Mesendoderm (in vitro differentiated cells): Measurements from ENCODE around the gene IGFBP6.

Source experiments
- DNase-seq: peaks from one replicate; pipeline ENCODE4 v3.0.0; 2013
- H2AK5ac ChIP-seq: 2 replicates; pipeline ENCODE4 v1.6.1; 2013; ENCODE audit warnings: low read length, inconsistent platforms
- H2BK120ac ChIP-seq: 2 replicates; pipeline ENCODE4 v1.6.1; 2013; ENCODE audit warnings: low read depth, mild to moderate bottlenecking, low read length, moderate library complexity, mixed read lengths
- H2BK15ac ChIP-seq: replicated peaks from 2 replicates; pipeline ENCODE4 v1.6.1; 2013; ENCODE audit warnings: low read depth, mild to moderate bottlenecking, moderate library complexity
- H2BK5ac ChIP-seq: 2 replicates; pipeline ENCODE4 v1.6.1; 2013; ENCODE audit warnings: low read length, inconsistent platforms
- H3K18ac ChIP-seq: 2 replicates; pipeline ENCODE4 v1.6.1; 2013; ENCODE audit warnings: mild to moderate bottlenecking, low read length, mixed read lengths
- H3K23ac ChIP-seq: one replicate; pipeline ENCODE4 v1.6.1; 2013; ENCODE audit warnings: low read length
- H3K27ac ChIP-seq: 2 replicates; pipeline ENCODE4 v1.5.1; 2013; ENCODE audit warnings: low read depth, mild to moderate bottlenecking, inconsistent platforms, low read length, moderate library complexity
- H3K27me3 ChIP-seq: 2 replicates; pipeline ENCODE4 v1.6.1; 2013; ENCODE audit warnings: low read length, control low read depth, mild to moderate bottlenecking, inconsistent platforms; ENCODE audit not compliant: insufficient read depth, poor library complexity
- H3K36me3 ChIP-seq: 2 replicates; pipeline ENCODE4 v1.6.1; 2013; ENCODE audit warnings: low read length, inconsistent platforms; ENCODE audit not compliant: control insufficient read depth, insufficient read depth
- H3K4ac ChIP-seq: one replicate; pipeline ENCODE4 v1.6.1; 2013; ENCODE audit warnings: low read depth, mild to moderate bottlenecking, low read length, moderate library complexity
- H3K4me1 ChIP-seq: 2 replicates; pipeline ENCODE4 v1.6.1; 2013; ENCODE audit warnings: low read depth, low read length, inconsistent platforms; ENCODE audit not compliant: control insufficient read depth
- H3K4me2 ChIP-seq: 2 replicates; pipeline ENCODE4 v1.6.1; 2013; ENCODE audit warnings: low read length
- H3K4me3 ChIP-seq: 2 replicates; pipeline ENCODE4 v1.5.1; 2013; ENCODE audit warnings: mild to moderate bottlenecking, low read length
- H3K56ac ChIP-seq: one replicate; pipeline ENCODE4 v1.6.1; 2013; ENCODE audit warnings: low read length
- H3K79me1 ChIP-seq: 2 replicates; pipeline ENCODE4 v1.6.1; 2013; ENCODE audit warnings: low read length, inconsistent platforms
- H3K79me2 ChIP-seq: 2 replicates; pipeline ENCODE4 v1.6.1; 2013; ENCODE audit warnings: mild to moderate bottlenecking, low read length; ENCODE audit not compliant: control insufficient read depth, insufficient read depth
- H3K9ac ChIP-seq: 2 replicates; pipeline ENCODE4 v1.6.1; 2013; ENCODE audit warnings: low read length, inconsistent platforms
- H4K5ac ChIP-seq: one replicate; pipeline ENCODE4 v1.6.1; 2013; ENCODE audit warnings: low read length
- H4K8ac ChIP-seq: one replicate; pipeline ENCODE4 v1.6.1; 2013; ENCODE audit warnings: low read depth, mild to moderate bottlenecking, control low read depth, low read length, moderate library complexity
- WGBS: extraction: QIAGEN DNeasy Blood & Tissue Kit; methylation state at CpG from one replicate; pipeline ENCODE4 v1.1.7; 2013; ENCODE audit warnings: low lambda C conversion rate, missing lambda C conversion rate; ENCODE audit not compliant: insufficient coverage; ENCODE audit errors: extremely low coverage; 5-methylcytosine and 5-hydroxymethylcytosine counted together

Gene IGFBP6

GRCh38 chr12:53058674-53059433 is 38.6 kb upstream of the IGFBP6 start:
- Histone ChIP-seq H3K56ac (no peak overlapping the region), H3K4me1 (no peaks in the 10 kb centered on the region), H3K36me3 (peaks cover 1% of the 10 kb centered on the region), H3K4me3 (no peak overlapping the region), H2BK120ac (no peak overlapping the region), H3K18ac (no peak overlapping the region), H2BK5ac (no peak overlapping the region), H3K27ac (no peak overlapping the region), H3K9ac (no peak overlapping the region), H2BK15ac (no peak overlapping the region), H4K5ac (no peak overlapping the region), H3K23ac (no peak overlapping the region), H3K79me2 (no peaks in the 10 kb centered on the region), H3K79me1 (no peaks in the 10 kb centered on the region), H3K27me3 (no peaks in the 10 kb centered on the region), H3K4me2 (no peak overlapping the region), H3K4ac (no peak overlapping the region), H4K8ac (no peak overlapping the region), H2AK5ac (no peak overlapping the region)
- no peak for DNase-seq
- no CpG with 5 or more reads among the region's 35 CpGs for WGBS

- no peaks in the 10 kb centered on the region for H3K4me1 ChIP-seq
Observed at GRCh38 chr12:53059434-53060063, 37.9 kb upstream of the IGFBP6 start.

GRCh38 chr12:53060064-53060720 is 37.3 kb upstream of the IGFBP6 start:
- H2BK120ac ChIP-seq = no peak overlapping the region
- no peak overlapping the region for H3K4me2 ChIP-seq
- no peak for DNase-seq
- H3K27me3 ChIP-seq = no peaks in the 10 kb centered on the region
- H2AK5ac ChIP-seq = no peak overlapping the region
- H3K18ac ChIP-seq = no peak overlapping the region
- H3K56ac ChIP-seq = no peak overlapping the region
- H4K8ac ChIP-seq = no peak overlapping the region
- WGBS = no CpG with 5 or more reads among the region's 17 CpGs
- H4K5ac ChIP-seq = no peak overlapping the region
- H3K4me3 ChIP-seq = no peak overlapping the region
- H3K79me1 ChIP-seq = no peaks in the 10 kb centered on the region
- H3K79me2 ChIP-seq = no peaks in the 10 kb centered on the region
- no peak overlapping the region for H3K4ac ChIP-seq
- H3K9ac ChIP-seq = no peak overlapping the region
- peaks cover 1% of the 10 kb centered on the region for H3K36me3 ChIP-seq
- no peak overlapping the region for H3K27ac ChIP-seq
- no peak overlapping the region for H2BK5ac ChIP-seq
- H3K4me1 ChIP-seq = no peaks in the 10 kb centered on the region
- H2BK15ac ChIP-seq = no peak overlapping the region
- no peak overlapping the region for H3K23ac ChIP-seq

More at GRCh38 chr12:53059434-53060063, 37.9 kb upstream of the IGFBP6 start:
- Histone ChIP-seq H2BK120ac (no peak overlapping the region), H3K27me3 (no peaks in the 10 kb centered on the region), H4K8ac (no peak overlapping the region), H2AK5ac (no peak overlapping the region), H3K27ac (no peak overlapping the region), H4K5ac (no peak overlapping the region), H3K23ac (no peak overlapping the region), H3K9ac (no peak overlapping the region), H3K56ac (no peak overlapping the region), H2BK5ac (no peak overlapping the region), H3K36me3 (peaks cover 1% of the 10 kb centered on the region), H3K4me2 (no peak overlapping the region), H3K79me2 (no peaks in the 10 kb centered on the region), H3K4ac (no peak overlapping the region), H3K79me1 (no peaks in the 10 kb centered on the region), H2BK15ac (no peak overlapping the region), H3K4me3 (no peak overlapping the region), H3K18ac (no peak overlapping the region)
- DNase-seq = no peak
- WGBS = no CpG with 5 or more reads among the region's 24 CpGs

- H3K27ac ChIP-seq = no peak overlapping the region
- H3K4me1 ChIP-seq = no peaks in the 10 kb centered on the region
- no peak overlapping the region for H2BK5ac ChIP-seq
- H2BK15ac ChIP-seq = no peak overlapping the region
- no peak overlapping the region for H3K18ac ChIP-seq
- no peak overlapping the region for H2BK120ac ChIP-seq
- peaks cover 1% of the 10 kb centered on the region for H3K36me3 ChIP-seq
- H3K79me2 ChIP-seq = no peaks in the 10 kb centered on the region
- no CpG with 5 or more reads among the region's 18 CpGs for WGBS
- H3K4me3 ChIP-seq = no peak overlapping the region
- no peak overlapping the region for H3K4me2 ChIP-seq
- H2AK5ac ChIP-seq = no peak overlapping the region
- no peak overlapping the region for H3K4ac ChIP-seq
- H4K5ac ChIP-seq = no peak overlapping the region
- H3K9ac ChIP-seq = no peak overlapping the region
- no peak overlapping the region for H4K8ac ChIP-seq
- no peaks in the 10 kb centered on the region for H3K79me1 ChIP-seq
- H3K56ac ChIP-seq = no peak overlapping the region
- DNase-seq = no peak
- no peak overlapping the region for H3K23ac ChIP-seq
- H3K27me3 ChIP-seq = no peaks in the 10 kb centered on the region
Observed at GRCh38 chr12:53060721-53061276, 36.7 kb upstream of the IGFBP6 start.

- H3K79me1 ChIP-seq = no peaks in the 10 kb centered on the region
- no peaks in the 10 kb centered on the region for H3K79me2 ChIP-seq
- no peak overlapping the region for H2BK15ac ChIP-seq
- no peak overlapping the region for H3K4ac ChIP-seq
- no peak overlapping the region for H2BK120ac ChIP-seq
- no peak overlapping the region for H4K8ac ChIP-seq
- peaks cover 1% of the 10 kb centered on the region for H3K36me3 ChIP-seq
- no CpG with 5 or more reads among the region's 5 CpGs for WGBS
- no peak overlapping the region for H3K9ac ChIP-seq
- no peak overlapping the region for H2AK5ac ChIP-seq
- no peak overlapping the region for H3K4me2 ChIP-seq
- no peak overlapping the region for H3K27ac ChIP-seq
- H3K4me1 ChIP-seq = no peaks in the 10 kb centered on the region
- no peak overlapping the region for H3K18ac ChIP-seq
- H4K5ac ChIP-seq = no peak overlapping the region
- peak; percentile 57 for DNase-seq
- H2BK5ac ChIP-seq = no peak overlapping the region
- H3K27me3 ChIP-seq = no peaks in the 10 kb centered on the region
- H3K23ac ChIP-seq = no peak overlapping the region
- H3K56ac ChIP-seq = no peak overlapping the region
- no peak overlapping the region for H3K4me3 ChIP-seq
Observed at GRCh38 chr12:53061404-53062010, 36.0 kb upstream of the IGFBP6 start.
